HG02840 (cell line): ENCODE measurements around the gene MTCH2.
"Not testable (repeated sequence)": the region's sequence is repeated elsewhere in the genome, so short reads cannot be mapped to it uniquely, and the experiment has no call there.

Experiments
- ATAC-seq: cut with Tn5 transposase; IDR thresholded peaks from one replicate; pipeline ENCODE4 v1.9.1; 2021; ENCODE audit warnings: mild to moderate bottlenecking, moderate library complexity, moderate number of reproducible peaks; ENCODE audit not compliant: unreplicated experiment, low FRiP score

MTCH2 gene

DNA sequence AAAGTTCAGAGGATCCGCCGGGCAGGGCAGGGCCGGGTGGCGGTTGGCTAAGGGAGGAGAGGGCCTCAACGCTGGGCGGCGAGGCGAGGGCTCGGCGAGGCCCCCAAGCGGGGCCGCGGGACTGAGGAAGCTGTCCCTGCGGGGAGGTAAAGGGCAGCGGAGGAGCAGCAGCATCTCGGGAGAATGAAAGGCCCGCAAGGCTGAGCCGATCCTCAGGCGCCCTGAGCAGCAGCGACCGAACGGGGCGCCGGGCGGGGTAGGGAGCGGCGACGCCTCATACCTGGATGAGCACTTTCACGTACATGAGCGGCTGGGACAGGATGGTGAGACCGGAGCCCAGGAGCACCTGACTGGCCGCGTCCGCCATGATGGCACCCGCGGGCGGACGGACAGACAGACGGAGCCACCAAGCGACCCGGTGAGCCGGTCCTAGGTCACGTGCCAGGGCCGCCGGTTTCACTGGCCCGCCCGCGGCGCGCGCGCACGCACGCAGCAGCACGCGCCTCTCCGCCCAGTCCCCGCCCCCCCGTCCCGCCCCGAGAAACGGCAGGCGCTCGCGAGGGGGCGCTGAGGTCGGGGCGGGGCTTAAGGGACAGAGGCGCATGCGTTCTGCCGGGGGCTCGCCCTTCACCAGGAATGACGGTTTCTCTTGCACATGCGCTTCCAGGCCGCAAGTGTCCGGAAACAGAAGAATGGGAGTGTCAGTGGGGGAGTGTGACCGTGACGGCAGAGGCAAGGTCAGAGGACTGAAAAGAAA lies at the start of gene MTCH2:
Gene MTCH2, minus strand, starts transcription at position 461 of the 757 bp plus-strand sequence. Its CDS starts 94 bp downstream, at position 367.
- ATAC-seq: peak; percentile 89

GRCh38 chr11:47691979-47692378 lies 49.6 kb upstream of the MTCH2 start:
- no peak for ATAC-seq

DNA sequence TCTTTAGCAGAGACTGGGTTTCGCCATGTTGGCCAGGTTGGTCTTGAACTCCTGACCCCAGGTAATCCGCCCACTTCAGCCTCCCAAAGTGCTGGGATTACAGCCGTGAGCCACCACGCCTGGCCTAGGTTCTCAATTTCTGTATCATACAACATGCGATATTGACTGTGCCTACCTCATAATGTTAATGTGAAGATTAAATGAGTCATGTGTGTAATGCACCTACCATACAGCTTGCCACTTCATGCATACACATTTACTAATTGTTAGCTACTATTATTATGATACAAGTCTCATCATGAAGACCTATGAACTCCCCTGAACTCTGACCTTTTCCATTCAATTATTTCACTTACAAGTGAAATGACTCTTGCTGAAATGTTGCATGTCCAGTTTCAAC lies 47.1 kb upstream of the MTCH2 start:
- no peak for ATAC-seq

DNA sequence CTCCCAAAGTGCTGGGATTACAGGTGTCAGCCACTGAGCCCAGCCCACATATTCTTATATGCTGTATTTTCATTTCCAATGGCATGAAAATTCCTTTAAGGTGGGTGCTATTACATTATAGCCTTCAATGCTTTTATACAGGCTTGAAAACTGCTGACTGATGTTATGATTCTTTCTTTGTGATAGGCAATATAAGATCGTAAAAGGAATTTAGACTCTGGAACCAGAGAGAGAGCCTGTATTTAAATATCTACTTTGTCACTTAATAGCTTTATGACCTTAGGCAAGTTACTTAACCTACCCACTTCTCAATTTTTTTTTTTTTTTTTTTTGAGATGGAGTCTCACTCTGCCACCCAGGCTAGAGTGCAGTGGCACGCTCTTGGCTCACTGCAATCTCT lies 46.6 kb upstream of the MTCH2 start:
- no peak for ATAC-seq

DNA sequence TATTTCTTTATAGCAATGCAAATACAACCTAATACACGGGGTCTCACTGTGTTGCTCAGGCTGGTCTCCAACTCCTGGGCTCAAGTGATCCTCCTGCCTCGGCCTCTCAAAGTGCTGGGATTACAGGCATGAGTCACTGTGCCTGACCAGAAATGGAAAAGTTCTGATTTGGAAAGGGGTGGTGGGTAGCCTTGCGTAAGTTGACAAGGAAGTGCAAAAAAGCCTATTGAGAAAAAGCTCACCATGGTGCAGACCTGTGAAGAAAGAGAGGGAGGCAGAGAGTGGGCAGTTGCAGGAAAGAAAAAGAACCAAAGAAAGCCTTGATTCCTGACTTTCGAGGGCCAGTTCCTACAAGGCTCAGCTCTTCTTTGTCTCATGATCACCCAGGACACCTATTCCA lies 45.8 kb upstream of the MTCH2 start:
- no peak for ATAC-seq

- not testable (repeated sequence) for ATAC-seq
Observed at GRCh38 chr11:47686704-47687103, 44.3 kb upstream of the MTCH2 start.

DNA sequence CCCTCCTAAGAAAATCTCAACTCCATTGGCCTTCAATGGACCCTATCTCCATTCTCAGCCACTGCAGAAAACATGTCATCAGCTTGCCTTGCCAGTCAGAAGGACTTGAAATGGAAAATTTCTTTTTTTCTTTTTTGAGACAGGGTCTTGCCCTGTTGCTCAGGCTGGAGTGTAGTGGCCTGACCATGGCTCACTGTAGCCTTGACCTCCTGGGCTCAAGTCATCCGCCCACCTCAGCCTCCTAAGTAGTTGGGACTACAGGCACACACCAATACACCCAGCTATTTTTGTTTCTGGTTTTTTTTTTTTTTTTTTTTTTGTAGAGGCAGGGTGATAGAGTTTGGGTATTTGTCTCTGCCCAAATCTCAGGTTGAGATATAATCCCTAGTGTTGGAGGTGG lies 43.8 kb upstream of the MTCH2 start:
- ATAC-seq: no peak

GRCh38 chr11:47675851-47676250 lies 33.5 kb upstream of the MTCH2 start:
- ATAC-seq: no peak

DNA sequence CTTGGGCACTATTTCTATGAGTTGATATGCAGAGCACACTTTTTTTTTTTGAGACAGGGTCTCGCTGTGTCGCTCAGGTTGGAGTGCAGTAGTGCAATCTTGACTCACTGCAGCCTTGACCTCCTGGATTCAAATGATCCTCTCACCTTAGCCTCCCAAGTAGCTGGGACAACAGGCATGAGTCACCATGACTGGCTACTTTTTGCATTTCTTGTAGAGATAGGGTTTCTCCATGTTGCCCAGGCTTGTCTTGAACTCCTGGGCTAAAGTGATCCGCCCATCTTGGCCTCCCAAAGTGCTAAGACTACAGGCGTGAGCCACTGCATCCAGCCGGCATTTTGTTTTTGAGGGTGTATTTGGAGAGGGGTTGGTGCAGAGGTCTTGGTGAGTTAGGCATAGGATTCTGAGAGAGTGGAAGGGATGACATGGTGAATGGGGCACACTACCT lies 29.9 kb upstream of the MTCH2 start:
- ATAC-seq: no peak

- no peak for ATAC-seq
Observed at GRCh38 chr11:47669856-47670255, 27.5 kb upstream of the MTCH2 start.

- no peak for ATAC-seq
Observed at GRCh38 chr11:47668665-47669064, 26.3 kb upstream of the MTCH2 start.

DNA sequence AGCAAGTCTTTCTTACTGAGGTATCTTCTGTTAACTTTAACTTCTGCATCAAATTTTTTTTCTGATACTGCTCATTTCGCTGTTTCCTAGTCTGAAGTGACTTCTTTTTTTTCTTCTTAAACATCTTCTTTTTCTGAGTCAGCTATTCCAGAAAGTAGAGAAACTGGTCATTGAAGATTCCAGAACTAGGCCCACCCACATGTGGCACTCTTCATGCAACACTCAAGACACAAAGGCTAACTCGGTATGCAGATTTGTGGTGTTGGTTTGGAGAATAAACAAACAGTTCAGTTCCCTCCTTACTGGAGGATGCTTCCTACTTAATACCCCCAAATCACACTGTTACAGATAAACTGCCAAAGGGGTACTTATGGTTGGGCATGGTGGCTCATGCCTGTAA lies 25.2 kb upstream of the MTCH2 start:
- ATAC-seq: no peak

- ATAC-seq: no peak
Observed at GRCh38 chr11:47667135-47667534, 24.8 kb upstream of the MTCH2 start.

DNA sequence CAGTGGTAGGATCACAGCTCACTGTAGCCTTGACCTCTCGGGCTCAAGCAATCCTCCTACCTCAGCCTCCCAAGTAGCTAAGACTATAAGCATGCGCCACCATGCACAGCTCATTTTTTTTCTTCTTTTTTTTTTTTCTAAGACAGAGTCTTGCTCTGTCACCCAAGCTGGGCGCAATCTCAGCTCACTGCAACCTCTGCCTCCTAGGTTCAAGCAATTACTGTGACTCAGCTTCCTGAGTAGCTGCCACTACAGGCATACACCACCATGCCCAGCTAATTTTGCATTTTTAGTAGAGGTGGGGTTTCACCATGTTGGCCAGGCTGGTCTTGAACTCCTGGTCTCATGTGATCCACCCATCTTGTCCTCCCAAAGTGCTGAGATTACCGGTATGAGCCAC lies 22.6 kb upstream of the MTCH2 start:
- not testable (repeated sequence) for ATAC-seq

DNA sequence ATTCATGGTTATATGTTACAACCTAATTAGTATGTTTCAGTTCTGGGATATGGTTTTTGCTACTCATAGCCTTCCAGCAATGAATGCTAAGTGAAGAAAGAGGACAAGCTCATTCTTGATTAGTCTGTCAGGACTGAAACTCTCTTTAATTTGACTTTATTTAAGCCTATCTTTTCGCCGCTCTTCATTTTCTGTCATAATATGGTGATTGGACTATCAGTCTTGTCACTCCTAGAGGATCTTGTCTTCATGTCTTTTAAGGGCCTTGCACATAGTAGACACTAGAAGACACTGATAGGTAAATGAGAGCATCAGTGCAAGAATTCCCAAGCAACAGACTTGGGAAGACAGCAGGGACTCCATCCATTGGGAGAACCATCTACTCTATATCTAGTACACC lies 18.9 kb upstream of the MTCH2 start:
- no peak for ATAC-seq

GRCh38 chr11:47659276-47659675 lies 16.9 kb upstream of the MTCH2 start:
- no peak for ATAC-seq

DNA sequence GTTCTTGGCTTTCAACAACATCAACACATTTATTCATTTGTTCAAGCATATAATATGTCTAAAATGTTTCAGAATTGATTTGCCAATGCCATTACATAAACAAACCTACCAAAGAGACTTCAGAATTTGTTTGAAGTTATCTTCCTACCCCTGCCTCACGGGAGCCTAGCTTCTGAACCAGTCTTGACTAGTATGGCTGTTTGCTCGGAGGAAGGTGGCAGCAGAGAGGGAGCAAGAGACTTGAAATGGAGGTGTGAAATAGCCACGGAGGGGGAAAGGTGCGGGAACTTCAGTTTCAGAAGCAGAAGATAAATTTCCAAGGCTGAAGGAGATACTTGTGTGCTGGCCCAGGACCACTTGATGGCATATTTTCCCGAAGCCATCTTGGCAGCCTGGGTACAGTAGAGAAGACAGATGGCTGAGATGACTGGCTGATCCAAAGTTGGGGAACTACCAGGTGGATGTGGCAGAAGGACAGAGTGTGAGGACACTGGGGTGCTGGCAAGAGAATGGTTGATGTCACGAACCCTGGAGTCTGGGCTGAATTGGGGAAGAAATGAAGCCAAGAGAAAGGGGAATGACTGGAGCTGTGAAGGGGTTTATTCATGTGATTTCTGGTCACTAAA lies 14.0 kb upstream of the MTCH2 start:
- ATAC-seq: no peak

DNA sequence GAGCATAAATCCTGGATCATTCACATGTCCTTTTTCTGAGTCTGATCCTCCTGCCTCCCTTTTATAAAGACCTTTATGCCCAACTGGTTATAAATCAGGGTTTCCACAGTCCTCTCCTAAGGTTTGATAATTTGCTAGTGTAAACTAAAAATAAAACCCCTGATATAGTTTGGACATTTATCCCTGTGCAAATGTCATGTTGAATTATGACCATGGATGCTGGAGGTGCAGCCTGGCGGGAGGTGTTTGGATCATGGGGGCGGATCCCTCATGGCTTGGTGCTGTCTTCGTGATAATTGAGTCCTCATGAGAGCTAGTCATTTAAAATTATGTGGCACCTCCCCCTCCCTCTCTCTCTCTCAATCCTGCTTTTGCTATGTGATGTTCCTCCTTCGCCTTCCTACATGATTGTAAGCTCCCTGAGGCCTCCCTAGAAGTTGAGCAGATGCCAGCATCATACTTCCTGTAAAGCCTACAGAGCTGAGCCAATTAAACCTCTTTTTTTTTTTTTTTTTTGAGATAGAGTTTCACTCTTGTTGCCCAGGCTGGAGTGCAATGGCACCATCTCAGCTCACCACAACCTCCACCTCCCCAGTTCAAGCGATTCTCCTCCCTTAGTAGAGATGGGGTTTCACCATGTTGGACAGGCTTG lies 9.6 kb upstream of the MTCH2 start:
- ATAC-seq: no peak

GRCh38 chr11:47649276-47649675 lies 6.9 kb upstream of the MTCH2 start:
- ATAC-seq: no peak

DNA sequence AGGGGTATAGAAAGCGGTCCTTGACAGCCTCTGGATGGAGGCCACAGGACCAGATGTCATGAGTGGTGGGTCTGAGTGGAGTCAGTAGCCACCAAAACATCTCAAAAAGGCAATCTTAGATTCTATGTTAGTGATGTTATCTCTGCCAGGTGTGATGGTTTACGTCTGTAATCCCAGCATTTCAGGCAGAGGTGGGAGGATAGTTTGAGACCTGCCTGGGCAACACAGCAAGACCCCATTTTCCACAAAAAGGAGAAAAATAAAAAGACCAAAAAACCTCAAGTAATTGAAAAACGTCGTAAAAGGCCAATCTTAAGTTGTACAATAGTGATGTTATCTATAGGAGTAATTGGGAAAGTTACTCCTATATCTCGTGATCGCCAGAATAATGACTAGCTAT lies 3.7 kb upstream of the MTCH2 start:
- ATAC-seq: no peak

DNA sequence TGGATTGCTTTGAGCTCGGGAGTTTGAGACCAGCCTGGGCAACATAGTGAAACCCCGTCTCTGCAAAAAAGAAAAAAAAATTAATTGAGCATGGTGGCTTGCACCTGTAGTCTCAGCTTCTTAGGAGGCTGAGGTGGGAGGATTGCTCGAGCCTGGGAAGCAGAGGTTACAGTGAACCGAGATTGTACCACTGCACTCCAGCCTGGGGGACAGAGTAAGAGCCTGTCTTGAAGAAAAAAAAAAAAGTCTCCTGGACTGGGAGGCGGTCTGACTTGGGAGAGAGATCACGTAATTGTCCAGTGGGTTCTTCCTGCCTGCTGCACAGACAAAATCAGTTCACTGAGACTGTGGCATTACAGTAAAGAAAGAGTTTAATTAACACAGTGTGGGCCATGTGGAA lies 3.1 kb upstream of the MTCH2 start:
- no peak for ATAC-seq
